ENCODE results near the gene ZNF277. TPM values are rescaled to one million over a fixed set of nuclear protein-coding genes. Genes with fewer than 3 reads are reported as not detected.

The ZNF277 gene
- total and polyA plus RNA-seq, 2 experiments from 2014 or later, result 10.0 to 34.6 TPM

- Histone ChIP-seq H3K4me1 (ENCODE audit: insufficient read depth) (no peaks in the 10 kb centered on the region), H3K79me2 (no peaks in the 10 kb centered on the region), H3K4me2 (no peak overlapping the region), H3K27ac (no peak overlapping the region), H2AFZ (no peak overlapping the region), H3K9me2 (replicated peaks; ENCODE audit: insufficient read depth) (no peaks in the 10 kb centered on the region), H3K4me3 (no peak overlapping the region), H3K36me3 (replicated peaks; ENCODE audit: insufficient read depth, low read depth) (no peaks in the 10 kb centered on the region), H3K27me3 (no peaks in the 10 kb centered on the region), H4K20me1 (ENCODE audit: insufficient read depth, poor library complexity, severe bottlenecking) (no peaks in the 10 kb centered on the region), H3K9me3 (ENCODE audit: low read depth) (no peaks in the 10 kb centered on the region)
- no peak for DNase-seq (ENCODE audit: low spot score)
- TF ChIP-seq EZH2 (IDR thresholded peaks at IDR 0.05; ENCODE audit: borderline replicate concordance), result no peak
- WGBS (ENCODE audit: low lambda C conversion rate, missing lambda C conversion rate), result 95% methylated on average over 3 of the region's 3 CpGs
Measured at GRCh38 chr7:112297681-112298080, 91.2 kb downstream of the ZNF277 start.

DNA sequence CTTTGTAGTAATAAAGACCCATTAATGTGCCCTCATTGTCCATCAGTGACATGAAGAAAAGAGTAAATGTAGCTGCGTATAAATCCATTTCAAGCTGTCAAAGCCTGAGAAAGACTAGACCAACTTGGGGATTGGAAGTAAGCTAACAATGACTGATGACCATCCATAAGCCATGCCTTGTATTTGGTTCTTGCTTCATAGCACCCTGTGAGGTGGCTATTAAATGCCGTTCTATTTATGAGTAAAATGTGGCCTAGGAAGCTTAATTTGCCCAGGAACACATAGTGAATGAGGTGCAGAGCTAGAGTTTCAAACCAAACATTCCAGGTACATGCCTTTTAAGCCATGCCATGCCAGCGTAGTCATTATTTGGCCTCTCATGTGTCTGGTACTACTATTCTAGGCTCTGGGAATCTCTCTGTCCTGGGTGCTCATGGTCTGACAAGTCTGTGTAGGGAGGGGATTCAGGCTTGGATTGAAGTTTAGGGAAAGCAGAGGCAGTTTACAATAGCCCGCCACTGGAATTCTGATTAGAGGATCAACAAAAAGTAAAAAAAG is 92.1 kb downstream of the ZNF277 start:
- DNase-seq (ENCODE audit: low spot score), result no peak
- Histone ChIP-seq H3K79me2 (no peaks in the 10 kb centered on the region), H3K9me2 (replicated peaks; ENCODE audit: insufficient read depth) (no peaks in the 10 kb centered on the region), H3K4me1 (ENCODE audit: insufficient read depth) (no peaks in the 10 kb centered on the region), H3K36me3 (replicated peaks; ENCODE audit: insufficient read depth, low read depth) (no peaks in the 10 kb centered on the region), H4K20me1 (ENCODE audit: insufficient read depth, poor library complexity, severe bottlenecking) (no peaks in the 10 kb centered on the region), H2AFZ (no peak overlapping the region), H3K27ac (no peak overlapping the region), H3K9me3 (ENCODE audit: low read depth) (no peaks in the 10 kb centered on the region), H3K4me2 (no peak overlapping the region), H3K27me3 (no peaks in the 10 kb centered on the region), H3K4me3 (no peak overlapping the region)
- 92% methylated on average over 4 of the region's 4 CpGs for WGBS (ENCODE audit: low lambda C conversion rate, missing lambda C conversion rate)
- TF ChIP-seq EZH2 (IDR thresholded peaks at IDR 0.05; ENCODE audit: borderline replicate concordance) (no peak), CTCF (IDR thresholded peaks at IDR 0.05; ENCODE audit: poor library complexity) (no peak), EZH2phosphoT487 (IDR thresholded peaks at IDR 0.05; ENCODE audit: low read depth, severe bottlenecking, unreplicated experiment) (no peak)

DNA sequence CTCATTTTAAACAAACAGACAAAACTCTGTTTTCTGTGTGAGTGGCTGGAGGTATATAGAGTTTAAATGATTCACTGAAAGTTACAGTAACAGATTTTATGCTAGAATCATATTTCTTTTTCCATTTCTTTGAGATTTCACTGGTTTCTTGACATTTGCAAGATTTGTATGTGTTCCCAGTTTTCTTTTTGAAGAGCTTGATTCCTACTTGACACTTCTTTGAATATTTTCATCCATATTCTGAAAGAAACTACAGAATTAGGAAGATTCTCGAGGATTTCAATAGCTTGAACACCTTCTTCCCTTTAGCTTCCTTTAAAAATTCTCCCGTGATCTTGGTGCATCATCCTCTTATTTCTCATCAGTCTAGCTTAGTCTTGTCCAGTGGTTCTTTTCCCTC is 93.6 kb downstream of the ZNF277 start:
- TF ChIP-seq CTCF (IDR thresholded peaks at IDR 0.05; ENCODE audit: poor library complexity), result no peak
- TF ChIP-seq EZH2phosphoT487 (IDR thresholded peaks at IDR 0.05; ENCODE audit: low read depth, severe bottlenecking, unreplicated experiment), result no peak
- Histone ChIP-seq H3K36me3 (replicated peaks; ENCODE audit: insufficient read depth, low read depth) (no peaks in the 10 kb centered on the region), H3K79me2 (no peaks in the 10 kb centered on the region), H4K20me1 (ENCODE audit: insufficient read depth, poor library complexity, severe bottlenecking) (no peaks in the 10 kb centered on the region), H2AFZ (no peak overlapping the region), H3K9me3 (ENCODE audit: low read depth) (no peaks in the 10 kb centered on the region), H3K4me3 (no peak overlapping the region), H3K4me2 (no peak overlapping the region), H3K4me1 (ENCODE audit: insufficient read depth) (no peaks in the 10 kb centered on the region), H3K27me3 (no peaks in the 10 kb centered on the region), H3K27ac (no peak overlapping the region), H3K9me2 (replicated peaks; ENCODE audit: insufficient read depth) (no peaks in the 10 kb centered on the region)
- 98% methylated on average over 2 of the region's 2 CpGs for WGBS (ENCODE audit: low lambda C conversion rate, missing lambda C conversion rate)
- no peak for DNase-seq (ENCODE audit: low spot score)

DNA sequence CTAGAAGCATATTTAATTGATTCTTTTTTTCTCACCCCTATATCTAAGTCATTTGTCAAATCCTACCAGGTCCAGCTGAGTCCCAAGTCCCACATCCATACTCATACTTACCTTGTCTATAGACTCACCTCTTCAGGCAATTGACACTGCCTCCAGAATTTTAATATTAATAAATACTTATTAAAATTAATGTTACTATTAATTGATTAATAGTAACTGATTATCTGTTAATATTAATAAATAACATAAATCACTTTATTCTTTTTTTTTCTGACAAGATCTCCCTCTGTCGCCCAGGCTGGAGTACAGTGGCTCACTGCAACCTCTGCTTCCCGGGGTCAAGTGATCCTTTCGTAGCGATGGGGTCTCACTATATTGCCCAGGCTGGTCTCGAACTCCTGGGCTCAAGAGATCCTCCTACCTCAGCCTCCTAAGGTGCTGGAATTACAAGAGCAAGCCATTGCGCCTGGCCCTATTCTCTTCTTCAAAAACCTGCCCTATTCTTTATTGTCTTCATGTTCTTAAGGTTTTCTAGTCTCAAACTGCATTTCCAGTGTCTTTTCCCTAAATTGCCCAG is 94.4 kb downstream of the ZNF277 start:
- H4K20me1 ChIP-seq (ENCODE audit: insufficient read depth, poor library complexity, severe bottlenecking), result no peaks in the 10 kb centered on the region
- TF ChIP-seq EZH2phosphoT487 (IDR thresholded peaks at IDR 0.05; ENCODE audit: low read depth, severe bottlenecking, unreplicated experiment), result no peak
- TF ChIP-seq EZH2 (IDR thresholded peaks at IDR 0.05; ENCODE audit: borderline replicate concordance), result no peak
- no peak for TF ChIP-seq CTCF (IDR thresholded peaks at IDR 0.05; ENCODE audit: poor library complexity)
- 98% methylated on average over 6 of the region's 6 CpGs for WGBS (ENCODE audit: low lambda C conversion rate, missing lambda C conversion rate)
- H3K27ac ChIP-seq, result no peak overlapping the region
- no peak overlapping the region for H3K4me3 ChIP-seq
- no peak overlapping the region for H3K4me2 ChIP-seq
- H3K79me2 ChIP-seq, result no peaks in the 10 kb centered on the region
- no peaks in the 10 kb centered on the region for H3K9me2 ChIP-seq (replicated peaks; ENCODE audit: insufficient read depth)
- no peaks in the 10 kb centered on the region for H3K36me3 ChIP-seq (replicated peaks; ENCODE audit: insufficient read depth, low read depth)
- no peaks in the 10 kb centered on the region for H3K9me3 ChIP-seq (ENCODE audit: low read depth)
- DNase-seq (ENCODE audit: low spot score), result no peak
- no peak overlapping the region for H2AFZ ChIP-seq
- no peaks in the 10 kb centered on the region for H3K27me3 ChIP-seq
- no peaks in the 10 kb centered on the region for H3K4me1 ChIP-seq (ENCODE audit: insufficient read depth)

Data from hepatocyte (in vitro differentiated cells).